Adrenal gland (tissue), 5 donors: ENCODE results near the gene STAG2.

Source experiments
- CTCF ChIP-seq, 6 experiments: fragments of 450-650 bp in 4 of 6; fragments of 200-600 bp in 2 of 6; sonication (generic) in 1 of 6; IDR thresholded peaks; 1 replicate in 5 of 6; 2 replicates in 1 of 6; pipeline versions ENCODE4 v1.5.1 to v1.8.0; 2016 to 2021; ENCODE audit warnings: antibody characterized with exemption in 6 of 6, mild to moderate bottlenecking in 2 of 6, moderate library complexity in 1 of 6
- POLR2A ChIP-seq, 2 donors: fragments of 450-650 bp; IDR thresholded peaks; one replicate each; pipeline ENCODE4 v1.6.1; 2017; ENCODE audit warnings: antibody characterized with exemption in 2 of 2, mild to moderate bottlenecking in 2 of 2, moderate library complexity in 1 of 2
- donor health status: DM: no; HTN: no; CAD: no.

GRCh38 chrX:123962006-123962467, 531 bp downstream of the STAG2 start:
- TF ChIP-seq CTCF (IDR thresholded peaks at IDR 0.05), result no peak
- TF ChIP-seq POLR2A (IDR thresholded peaks at IDR 0.05), result no peak
